Measurements from ENCODE around the gene IGF2BP2.

DNA sequence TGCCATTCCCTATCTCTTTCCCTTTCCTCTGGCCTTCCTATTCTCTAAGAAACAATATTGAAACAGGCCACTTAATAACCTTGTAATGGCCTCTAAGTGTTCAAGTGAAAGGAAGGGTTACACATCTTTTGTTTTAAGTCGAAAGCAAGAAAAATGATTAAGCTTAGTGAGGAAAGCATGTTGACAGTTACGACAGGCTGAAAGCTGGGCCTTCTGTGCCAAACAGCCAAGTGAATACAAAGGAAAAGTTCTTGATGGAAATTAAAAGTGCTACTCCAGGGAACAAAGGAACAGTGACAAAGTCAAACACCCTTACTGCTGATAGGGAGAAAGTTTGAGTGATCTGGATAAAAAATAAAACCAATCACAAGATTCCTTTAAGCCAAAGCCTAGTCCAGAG lies 184.5 kb downstream of the IGF2BP2 start:
- TF ChIP-seq CTCF (IDR thresholded peaks at IDR 0.05; ENCODE audit: low read depth, low read length) (no peak), EZH2phosphoT487 (IDR thresholded peaks at IDR 0.05; ENCODE audit: low read depth) (no peak)

All from OCI-LY3 (cell line).